DMS79 treated with DMSO at 0.1 percent for 48 hours (cell line): Measurements from ENCODE around the gene SORBS2.

Experiments
- DNase-seq: peaks from one replicate; lab custom pipeline; 2025; lab: John Stamatoyannopoulos, UW

Gene SORBS2

DNA sequence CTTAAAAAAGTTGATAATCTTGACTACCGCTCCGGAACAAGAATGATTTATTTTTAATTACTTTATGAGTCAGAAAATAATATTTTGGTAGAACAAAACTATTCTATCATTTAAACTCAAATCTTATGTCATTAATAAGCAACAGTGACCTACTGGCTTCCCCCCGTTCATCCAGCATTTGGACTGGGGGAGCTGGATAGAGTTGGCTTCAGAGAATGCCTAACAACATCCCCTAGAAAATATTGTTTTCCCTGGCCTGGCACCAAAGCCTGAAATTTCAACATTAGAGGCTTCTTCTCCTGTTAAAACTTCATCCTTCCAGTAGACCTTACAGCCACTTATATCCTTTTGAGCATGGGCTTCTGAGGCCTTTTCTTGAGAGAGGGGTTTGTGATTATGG, 221.0 kb downstream of the SORBS2 start:
- no peak for DNase-seq

DNA sequence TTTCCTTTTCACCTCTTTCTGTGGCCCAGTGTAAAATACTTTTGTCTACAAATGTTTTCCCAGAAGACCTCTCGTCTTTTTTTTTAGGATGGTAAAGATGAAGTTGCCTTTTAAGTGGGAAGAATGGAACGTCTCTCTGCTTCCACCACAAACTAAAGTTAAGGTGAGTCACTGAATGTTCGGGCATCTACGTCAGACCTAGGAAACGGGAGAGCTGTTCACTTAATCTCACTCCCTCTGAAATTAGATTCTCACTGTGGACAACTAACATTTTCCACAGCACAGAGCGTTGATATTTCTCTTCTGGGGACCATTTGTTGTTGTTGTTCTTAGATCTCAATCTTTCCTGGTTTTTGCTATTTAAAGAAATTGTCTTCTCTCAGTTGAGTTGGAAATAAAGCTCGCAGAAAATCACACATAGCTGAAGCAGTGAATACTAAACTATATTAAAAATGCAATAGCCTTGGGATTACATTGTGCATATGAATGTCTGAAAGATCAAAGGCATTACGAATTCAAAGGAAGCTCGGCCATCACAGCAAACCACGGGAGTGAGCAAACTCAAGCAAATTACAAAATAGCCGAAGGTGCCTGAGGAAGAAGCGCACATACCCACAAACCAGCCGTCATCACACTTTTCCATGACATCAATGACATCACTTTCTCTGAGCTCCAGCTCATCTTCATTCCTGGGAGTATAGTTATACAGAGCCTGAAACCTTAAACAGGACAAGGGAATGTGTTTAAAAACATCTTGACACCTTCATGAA, 222.7 kb downstream of the SORBS2 start:
- DNase-seq: no peak

DNA sequence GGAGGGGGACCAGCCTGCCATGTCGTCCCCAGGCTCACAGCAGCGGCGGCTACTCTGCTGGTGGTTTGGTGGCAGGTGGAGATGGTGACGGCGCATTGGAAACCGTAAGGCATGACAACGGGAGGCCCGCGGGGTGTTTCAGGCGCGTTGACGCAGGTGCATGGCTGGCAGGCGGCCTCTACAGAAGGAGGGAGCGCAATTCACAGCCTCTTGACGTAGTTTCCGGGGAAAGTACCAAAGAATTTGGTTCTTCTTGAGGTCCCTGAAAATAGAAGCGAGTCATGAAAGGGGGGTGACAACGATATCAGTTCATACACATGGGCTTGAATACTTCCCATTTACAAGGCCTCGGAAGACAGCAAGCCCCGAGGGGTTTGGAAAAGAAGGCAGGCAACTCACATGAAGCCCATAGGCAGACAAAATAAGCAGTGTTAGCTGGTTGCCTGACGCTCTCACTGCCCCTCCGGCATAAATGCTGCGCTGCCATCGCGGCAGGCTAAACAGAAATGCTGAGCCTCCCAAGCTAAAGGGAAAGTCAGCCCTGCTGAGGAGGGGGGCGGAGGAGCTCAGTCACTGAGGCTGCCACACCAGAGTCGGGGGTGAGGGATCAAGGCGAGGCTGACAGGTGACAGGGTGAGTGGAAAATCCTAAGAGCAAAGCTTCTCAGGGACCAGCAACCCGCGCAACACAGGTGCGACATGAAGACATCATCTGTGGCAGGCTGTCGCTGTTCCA, 224.4 kb downstream of the SORBS2 start:
- no peak for DNase-seq

DNA sequence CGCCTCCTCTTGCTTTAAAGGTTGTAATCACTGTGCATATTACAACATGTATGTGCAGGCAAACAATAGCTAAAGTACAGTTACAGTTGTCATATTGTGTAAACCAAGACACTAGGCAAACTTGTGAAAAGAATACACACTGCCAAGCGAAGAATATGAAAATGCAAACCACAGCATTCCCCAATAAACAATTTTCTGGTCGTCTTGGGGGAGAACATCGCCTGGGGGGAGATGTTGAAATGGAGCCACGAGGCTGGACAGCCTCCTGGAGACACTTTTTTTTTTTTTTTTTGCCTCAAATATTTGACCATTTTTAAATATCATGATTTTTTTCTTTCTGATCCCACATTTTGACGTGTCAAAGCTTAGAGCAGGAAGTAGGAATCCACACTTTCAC, 225.0 kb downstream of the SORBS2 start:
- no peak for DNase-seq

DNA sequence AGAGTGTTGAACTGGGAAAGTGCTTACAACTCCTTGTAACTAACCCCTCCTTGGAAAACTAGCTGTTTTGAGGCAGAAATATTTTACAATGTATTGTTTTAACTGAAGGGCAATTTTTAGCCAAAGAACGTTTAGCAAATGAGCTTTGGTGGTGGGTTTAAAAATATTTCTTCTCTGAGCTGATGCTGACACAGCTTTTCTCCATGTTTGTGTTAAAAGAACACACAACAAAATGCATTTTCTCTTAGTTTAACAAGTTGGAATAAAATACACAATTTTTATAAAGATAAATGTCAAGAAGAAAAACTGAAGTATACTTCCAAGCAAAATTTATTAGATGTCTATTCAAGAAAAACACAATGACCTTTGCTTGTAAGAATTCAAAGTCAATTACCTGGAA, 226.8 kb downstream of the SORBS2 start:
- DNase-seq: no peak

DNA sequence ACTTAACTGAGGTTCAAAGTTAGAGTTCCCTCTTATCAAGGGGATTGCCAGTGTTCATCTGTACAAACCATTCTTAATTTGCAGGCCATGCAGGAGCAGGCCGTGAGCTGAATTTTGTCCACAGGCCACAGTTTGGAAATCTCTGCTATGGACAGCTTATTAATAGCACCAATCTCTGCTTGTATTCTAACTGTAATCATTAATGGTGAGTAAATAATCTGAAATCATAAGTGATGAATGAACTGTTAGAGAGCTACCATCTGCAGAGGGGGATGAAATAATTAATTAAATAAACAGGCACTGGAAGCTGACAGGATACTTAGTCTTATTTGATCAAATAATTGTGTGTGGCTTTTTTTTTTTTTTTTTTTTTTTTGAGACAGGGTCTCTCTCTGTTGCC, 228.2 kb downstream of the SORBS2 start:
- DNase-seq: no peak

DNA sequence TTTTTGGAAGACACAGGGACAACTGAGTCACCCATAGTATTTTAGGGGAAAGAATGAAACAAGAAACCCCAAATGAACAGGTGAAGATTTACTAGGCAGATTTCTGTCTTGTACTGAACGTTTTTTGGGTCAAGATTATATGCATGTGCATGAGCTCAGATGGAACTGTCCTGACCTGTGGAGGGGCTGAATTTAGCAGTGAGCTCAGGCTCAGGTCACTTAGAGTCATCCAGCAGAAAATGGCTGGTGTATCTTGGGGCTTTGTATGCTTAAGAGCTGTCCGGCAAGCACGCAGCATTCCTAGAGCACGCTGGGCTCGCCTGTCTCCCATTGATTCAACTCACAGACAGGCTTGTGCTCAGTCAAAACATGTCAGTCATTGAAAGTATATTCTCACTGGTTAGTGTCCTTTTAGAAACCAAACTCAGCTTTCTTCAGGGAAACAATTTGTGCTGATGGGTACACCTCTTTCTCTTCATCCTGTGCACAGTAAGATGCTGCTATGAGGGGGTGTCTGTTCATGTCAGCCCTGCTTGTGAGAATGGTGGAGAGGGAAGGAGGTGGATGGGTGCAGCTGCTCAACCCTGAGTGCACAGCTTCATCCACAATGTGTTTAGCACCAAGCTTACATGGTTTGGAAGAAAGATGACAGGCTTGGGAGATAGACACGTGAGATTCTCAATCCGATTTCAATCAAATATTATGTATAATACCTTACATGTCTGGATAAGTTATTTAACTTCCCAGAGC, 229.2 kb downstream of the SORBS2 start:
- no peak for DNase-seq

DNA sequence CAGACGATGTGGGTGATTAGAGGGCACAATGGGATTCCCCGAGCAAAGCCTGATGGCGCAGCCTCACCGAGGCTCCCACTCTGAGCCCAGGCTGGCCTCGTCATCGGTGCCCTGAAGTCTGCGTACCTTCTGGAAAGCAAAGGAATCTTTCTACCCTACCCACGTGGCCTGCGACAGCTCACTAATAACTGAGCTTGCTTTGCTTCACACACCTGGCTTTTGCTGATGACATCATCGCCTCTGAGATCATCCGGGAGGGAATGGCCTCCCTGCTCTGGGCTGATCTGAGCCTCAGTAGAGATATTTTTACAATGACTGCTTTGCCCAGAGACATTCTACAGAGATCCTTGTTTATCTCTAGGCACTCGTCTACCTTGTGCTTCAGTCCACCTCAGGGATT, 231.3 kb downstream of the SORBS2 start:
- DNase-seq: no peak

DNA sequence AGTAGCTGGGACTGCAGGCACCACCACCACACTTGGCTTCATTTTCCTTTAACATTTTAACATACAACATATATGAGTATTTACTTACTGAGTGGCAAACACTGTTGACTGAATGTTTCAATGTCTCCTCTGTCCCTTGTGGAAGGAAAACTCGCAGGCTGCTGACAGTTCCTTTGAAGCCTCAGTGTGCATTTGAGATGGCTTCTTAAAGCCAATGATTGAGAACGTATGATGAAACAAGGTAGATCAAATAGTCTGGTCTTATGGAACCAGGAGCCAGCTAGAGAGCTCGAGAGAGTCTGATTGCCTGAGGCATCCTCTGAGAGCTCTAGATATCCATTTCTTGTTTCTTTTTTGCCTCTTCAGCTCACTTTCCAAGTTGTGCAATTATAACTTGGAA, 233.7 kb downstream of the SORBS2 start:
- DNase-seq: no peak

DNA sequence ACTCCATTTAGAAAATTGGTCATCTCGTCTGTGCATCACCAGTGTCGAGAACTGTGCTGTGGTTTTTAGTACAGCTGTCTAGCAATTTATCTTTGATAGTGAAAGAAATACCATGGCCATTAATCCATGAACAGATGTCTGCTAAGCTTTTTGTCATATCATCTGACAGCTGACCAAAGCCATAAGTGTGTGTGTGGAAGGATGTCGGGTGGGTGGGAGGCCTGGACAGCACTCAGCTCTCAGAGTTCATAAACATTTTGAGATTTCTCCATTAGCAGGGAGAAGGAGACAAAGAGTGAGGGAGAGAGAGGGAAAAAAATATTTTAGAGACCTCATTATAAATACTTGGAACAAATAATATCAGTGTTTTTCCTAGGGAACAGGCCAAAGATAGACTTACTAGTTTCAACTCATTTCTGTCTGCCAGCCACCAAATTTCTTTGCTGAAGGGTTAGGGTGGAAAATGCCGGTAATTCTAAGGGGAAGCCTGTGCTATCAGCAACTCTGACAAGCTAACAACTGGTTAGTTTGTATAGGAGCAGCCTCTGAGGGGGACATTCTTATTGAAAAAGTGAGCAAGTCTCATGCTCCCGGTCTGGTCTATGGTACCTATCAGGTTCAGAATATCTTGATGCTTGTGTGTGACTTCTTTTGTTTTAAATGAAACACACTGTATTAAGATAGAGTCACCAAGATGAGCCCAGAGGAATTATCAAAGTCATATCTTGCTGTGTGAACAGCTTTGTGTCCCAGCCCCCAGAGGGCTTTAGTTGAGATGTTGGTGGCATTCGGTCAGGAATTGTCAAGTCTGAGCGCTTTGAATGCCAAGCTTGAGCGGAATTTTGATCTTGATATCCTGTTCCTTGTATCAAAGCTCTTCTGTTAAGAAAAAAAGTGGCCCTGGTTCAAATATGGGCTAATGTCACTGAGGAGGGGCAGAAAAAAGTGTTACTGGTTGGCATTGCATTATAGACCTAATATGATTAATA, 234.7 kb downstream of the SORBS2 start:
- no peak for DNase-seq

DNA sequence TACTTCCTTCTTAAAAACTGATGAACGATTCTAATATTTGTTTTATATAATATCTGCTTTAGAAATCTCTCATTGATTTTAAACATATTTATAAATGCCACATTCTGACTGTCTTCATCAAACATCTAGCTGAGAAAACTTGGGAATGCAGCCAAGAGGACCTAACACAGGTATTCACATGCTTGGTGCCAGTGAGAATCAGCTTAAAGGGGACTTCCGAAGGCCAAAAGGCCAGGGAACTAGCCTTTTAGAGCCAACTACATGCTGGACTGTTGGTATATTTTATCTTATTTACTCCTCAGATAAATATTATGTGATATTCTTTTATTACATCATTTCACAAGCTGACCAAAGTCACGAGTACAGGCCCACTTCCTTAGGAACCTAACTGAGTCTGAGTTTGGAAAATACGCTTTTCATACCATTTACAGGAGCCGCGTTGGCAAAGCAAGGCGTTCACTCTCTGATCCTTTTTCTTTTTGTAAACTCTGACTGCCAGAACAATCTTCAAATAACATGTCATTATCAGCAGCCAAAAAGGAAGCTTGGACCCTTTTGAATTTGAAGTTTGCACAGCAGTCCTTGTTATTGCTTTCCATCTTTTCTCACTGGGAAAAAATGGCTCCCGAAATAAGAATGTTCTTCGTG, 235.6 kb downstream of the SORBS2 start:
- DNase-seq: no peak

DNA sequence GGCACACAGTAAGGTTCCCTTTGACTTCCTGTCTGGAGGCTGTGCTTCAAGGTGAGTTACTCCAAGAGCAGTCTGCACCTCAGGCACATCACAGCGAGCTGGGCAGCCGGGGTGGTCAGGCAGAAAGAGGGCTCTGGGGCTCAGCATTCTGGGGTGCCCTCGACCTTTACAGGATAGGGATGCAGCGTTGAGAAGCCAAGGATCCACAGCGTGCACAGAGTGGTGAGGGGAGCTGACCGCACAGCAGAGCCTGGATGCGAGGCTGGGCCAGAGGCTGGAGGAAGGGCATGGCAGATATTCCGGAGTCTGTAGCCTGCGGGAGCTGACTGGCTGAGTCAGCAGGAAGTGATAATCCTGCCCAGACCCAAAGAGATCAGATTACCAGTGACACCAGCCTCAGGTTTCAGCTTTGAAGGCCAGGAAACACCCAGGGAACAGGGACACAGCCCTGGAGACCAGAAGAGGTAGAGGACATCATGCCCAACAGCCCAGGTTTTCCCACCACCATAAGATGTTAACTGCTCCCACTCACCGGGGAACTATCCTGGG, 238.3 kb downstream of the SORBS2 start:
- DNase-seq: no peak

DNA sequence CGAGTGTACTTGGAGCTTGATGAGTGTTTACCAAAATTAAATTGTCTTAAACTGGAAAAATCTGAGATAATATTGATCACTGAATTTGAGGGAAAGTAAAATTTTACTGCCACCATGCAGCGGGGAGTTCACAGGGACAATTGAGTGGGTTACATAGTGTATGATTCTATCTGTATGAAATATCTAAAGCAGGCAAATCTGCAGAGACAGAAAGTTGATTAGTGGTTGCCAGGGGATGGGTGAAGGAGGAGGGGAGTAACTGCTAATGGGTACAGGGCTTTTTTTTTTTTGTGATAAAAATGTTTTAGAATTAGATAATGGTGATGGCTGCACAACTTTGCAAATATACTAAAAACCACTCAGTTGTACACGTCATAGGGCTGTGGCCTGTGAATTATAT, 241.3 kb downstream of the SORBS2 start:
- no peak for DNase-seq

DNA sequence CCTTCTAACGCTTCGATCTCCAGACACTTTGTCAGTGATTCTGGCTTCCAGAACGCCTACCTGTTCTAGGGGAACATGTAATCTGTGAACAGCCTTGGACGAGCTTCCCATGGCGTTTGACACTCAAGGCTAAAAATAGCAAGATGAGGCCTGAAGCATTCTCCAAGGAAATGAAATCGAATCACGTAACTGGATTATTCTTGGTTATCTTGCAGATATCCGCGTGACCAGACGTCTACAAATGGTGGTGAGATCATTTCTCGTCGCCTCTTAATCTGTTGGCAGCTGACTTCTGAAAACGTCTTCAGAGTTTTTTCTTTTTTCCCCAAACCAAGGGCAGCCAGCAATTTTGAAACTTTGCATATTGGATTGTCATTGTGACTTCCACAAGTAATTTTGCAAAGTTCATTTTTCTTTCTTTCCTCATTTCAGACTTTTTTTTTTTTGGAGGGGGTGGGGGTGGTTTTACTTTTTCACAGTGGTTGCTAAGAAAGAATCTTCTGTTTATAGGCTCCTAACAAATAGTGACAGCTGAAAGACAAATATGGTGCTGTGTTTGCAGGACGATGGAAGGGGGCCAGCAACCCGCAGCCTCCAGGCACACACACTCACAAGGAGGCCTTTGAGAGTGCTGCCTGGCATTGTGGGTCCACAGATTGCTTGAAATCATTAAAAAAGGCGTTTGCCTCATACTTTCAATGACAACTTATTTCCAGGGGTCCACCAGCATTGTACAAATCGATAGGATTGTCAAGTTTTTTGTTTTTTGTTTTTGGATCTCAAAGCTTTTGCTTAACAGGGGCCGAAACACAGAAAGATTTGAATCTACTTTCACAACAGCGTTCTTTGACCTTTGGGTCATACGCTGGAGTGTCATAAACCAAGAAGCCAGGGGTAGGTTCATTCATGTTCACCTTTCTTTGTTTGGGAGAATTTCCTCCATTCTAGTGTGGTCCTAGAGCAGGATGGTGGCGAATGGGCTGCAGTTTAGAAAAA, 244.3 kb downstream of the SORBS2 start:
- no peak for DNase-seq

DNA sequence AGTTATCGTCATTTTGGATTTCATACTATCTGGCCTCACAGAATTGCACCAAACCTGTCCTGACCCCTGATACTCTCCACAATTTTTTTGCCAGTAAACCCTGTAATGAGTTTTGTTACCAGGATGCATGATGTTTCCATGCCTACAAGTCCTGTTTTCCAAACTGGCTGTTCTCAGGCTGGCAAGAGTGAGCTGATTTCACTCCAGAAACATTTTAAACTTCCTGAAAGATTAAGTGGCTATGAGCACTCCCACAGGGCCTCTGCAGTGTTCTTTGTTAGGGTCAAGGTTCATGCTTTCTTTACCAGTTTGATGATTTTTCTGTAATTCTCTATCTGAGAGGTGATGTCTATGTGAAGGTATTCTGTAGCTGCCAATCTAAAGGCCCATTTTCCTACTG, 245.0 kb downstream of the SORBS2 start:
- no peak for DNase-seq

DNA sequence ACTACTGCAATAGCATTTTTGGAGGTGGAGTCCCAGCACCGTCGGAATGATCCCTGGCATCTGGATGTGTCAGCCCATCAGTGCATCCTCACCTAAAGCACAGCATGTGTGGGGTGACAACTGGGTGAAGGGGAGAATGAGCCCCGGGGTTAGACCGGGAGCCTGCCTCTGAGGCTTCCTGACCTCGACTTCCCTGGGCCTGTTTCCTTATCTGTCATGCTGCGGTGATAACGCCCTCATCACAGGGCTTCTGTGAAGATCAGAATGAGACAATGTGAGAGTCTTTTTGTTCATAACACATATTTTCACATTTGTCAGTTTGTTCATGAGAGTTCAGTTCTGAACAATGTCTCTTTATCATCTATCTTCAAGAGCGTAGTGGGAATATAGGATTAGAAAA, 245.6 kb downstream of the SORBS2 start:
- no peak for DNase-seq

DNA sequence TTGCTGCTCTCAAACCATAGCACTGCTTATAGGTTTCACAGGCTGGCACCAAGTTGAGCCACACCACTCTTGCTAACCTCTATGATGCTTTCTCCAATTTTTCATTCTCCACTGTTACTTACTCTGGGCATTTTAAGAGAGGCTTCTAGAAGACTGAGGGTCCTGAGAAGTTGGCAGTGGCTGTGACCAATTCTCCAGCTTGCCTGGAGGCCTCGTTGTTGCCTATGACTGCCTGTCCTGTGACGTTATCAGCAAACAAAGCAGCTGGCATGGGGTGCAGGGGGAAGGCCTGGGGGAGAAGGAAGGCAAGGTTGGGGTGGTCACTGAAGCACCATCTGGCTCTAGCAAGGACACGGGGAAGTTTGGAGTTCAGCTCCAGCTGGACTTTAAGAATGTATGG, 246.3 kb downstream of the SORBS2 start:
- no peak for DNase-seq

DNA sequence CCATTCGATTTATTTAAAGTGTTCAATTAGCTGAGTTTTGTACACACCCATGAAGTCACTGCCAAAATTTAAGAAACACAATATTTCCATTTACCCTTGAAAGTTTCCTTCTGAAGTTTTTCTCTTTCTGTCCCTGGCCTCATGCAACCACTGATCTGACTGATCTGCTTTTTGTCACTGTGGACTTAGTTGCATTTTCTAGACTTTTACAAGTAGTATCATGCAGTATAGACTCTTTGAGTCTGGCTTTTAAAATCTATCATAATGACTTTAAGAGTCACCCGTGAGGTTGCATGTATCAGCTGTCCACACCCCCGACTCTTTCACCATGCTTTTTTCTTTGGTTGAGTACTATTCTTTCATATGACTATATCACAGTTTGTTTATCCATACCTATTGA, 247.6 kb downstream of the SORBS2 start:
- DNase-seq: no peak

DNA sequence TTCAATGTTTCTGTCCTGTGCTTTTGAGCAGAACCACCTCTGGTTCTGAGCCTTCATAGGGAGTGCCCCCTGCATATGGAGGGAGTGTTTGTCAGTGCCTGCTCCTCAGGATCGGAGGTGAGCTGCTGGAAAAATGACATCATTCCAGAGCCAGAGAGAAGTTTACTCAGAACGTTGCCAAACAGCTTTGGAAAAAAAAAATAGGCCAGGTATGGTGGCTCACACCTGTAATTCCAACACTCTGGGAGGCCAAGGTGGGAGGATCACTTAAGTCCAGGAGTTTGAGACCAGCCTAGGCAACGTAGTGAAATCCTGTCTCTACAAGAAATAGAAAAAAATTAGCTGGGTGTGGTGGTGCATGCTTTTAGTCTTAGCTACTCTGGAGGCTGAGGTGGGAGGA, 249.5 kb downstream of the SORBS2 start:
- DNase-seq: no peak

DNA sequence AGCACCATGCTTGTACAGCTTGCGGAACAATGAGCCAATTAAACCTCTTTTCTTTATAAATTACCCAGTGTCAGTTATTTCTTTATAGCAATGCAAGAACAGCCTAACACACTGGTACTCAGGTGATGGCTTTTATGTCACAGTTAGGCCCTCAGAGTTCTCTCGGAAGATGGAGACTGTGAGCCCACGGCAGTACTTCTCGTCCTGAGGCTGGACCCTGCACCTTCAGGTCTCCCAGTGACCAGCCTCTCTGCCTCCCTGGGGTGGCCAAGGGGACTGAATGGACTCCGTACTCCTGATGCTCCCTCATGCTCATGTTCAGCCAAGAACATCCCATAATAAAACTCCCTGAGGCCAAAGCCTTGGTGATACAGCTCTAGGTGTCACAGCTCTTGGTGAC, 251.7 kb downstream of the SORBS2 start:
- DNase-seq: no peak
